Neural cell (in vitro differentiated cells): Measurements from ENCODE around the gene TICAM2. TPM values are rescaled to one million over a fixed set of nuclear protein-coding genes. Genes with fewer than 3 reads are reported as not detected.

ENCODE experiments used
- H2AFZ ChIP-seq: fragments of 200-600, 300-800 bp; sonication (generic), shearing (Covaris generic); 2 replicates; pipeline ENCODE4 v1.6.0; 2014; ENCODE audit warnings: low read depth, mild to moderate bottlenecking, antibody characterized with exemption, low read length, moderate library complexity
- H3F3A ChIP-seq: fragments of 200-600 bp; shearing (Covaris generic); 2 replicates; pipeline ENCODE4 v1.6.1; 2016; ENCODE audit warnings: mild to moderate bottlenecking, moderate library complexity, mixed read lengths, antibody characterized with exemption, low read length; ENCODE audit not compliant: insufficient read depth, poor library complexity, severe bottlenecking
- H3K27ac ChIP-seq: fragments of 200-600, 300-800 bp; sonication (generic), shearing (Covaris generic); 2 replicates; pipeline ENCODE4 v1.5.1; 2014; ENCODE audit warnings: mild to moderate bottlenecking, low read length, moderate library complexity
- H3K27me3 ChIP-seq: fragments of 300-800, 200-600 bp; sonication (generic), shearing (Covaris generic); 2 replicates; pipeline ENCODE4 v1.6.0; 2014; ENCODE audit warnings: mild to moderate bottlenecking, low read depth, low read length, moderate library complexity; ENCODE audit not compliant: insufficient read depth
- H3K36me3 ChIP-seq: fragments of 300-800, 200-600 bp; sonication (generic), shearing (Covaris generic); 2 replicates; pipeline ENCODE4 v1.5.1; 2014; ENCODE audit warnings: mild to moderate bottlenecking, antibody characterized with exemption, low read length, moderate library complexity; ENCODE audit not compliant: insufficient read depth
- H3K4me2 ChIP-seq: fragments of 300-800, 200-600 bp; sonication (generic), shearing (Covaris generic); 2 replicates; pipeline ENCODE4 v1.6.0; 2014; ENCODE audit warnings: mild to moderate bottlenecking, low read length
- H3K4me3 ChIP-seq: fragments of 300-800, 200-600 bp; sonication (generic), shearing (Covaris generic); 2 replicates; pipeline ENCODE4 v1.5.1; 2014; ENCODE audit warnings: mild to moderate bottlenecking, low read length, moderate library complexity
- H3K79me2 ChIP-seq: fragments of 200-600 bp; shearing (Covaris generic); replicated peaks from 2 replicates; pipeline ENCODE4 v1.6.0; 2014; ENCODE audit warnings: mild to moderate bottlenecking, low read length, moderate library complexity; ENCODE audit not compliant: insufficient read depth
- H3K9ac ChIP-seq: fragments of 300-800, 200-600 bp; sonication (generic), shearing (Covaris generic); 2 replicates; pipeline ENCODE4 v1.6.1; 2016; ENCODE audit warnings: mild to moderate bottlenecking, low read length, mixed read lengths
- H3K9me2 ChIP-seq: fragments of 200-600 bp; shearing (Covaris generic); 2 replicates; pipeline ENCODE4 v1.6.1; 2016; ENCODE audit warnings: mild to moderate bottlenecking, low read length, mixed read lengths; ENCODE audit not compliant: insufficient read depth
- H3K9me3 ChIP-seq: fragments of 200-600, 300-800 bp; sonication (generic), shearing (Covaris generic); 2 replicates; pipeline ENCODE4 v1.6.1; 2016; ENCODE audit warnings: mild to moderate bottlenecking, mixed run types, low read length, moderate library complexity, mixed read lengths
- H4K20me1 ChIP-seq: fragments of 200-600 bp; shearing (Covaris generic); 2 replicates; pipeline ENCODE4 v1.6.1; 2016; ENCODE audit warnings: mild to moderate bottlenecking, mixed run types; ENCODE audit not compliant: insufficient read depth
- CTCF ChIP-seq: fragments of 450-650 bp; IDR thresholded peaks from 2 replicates; pipeline ENCODE4 v1.5.1; 2014; ENCODE audit warnings: antibody characterized with exemption, mild to moderate bottlenecking, moderate library complexity; ENCODE audit not compliant: poor library complexity, severe bottlenecking
- EP300 ChIP-seq: fragments of 450-650 bp; conservative IDR thresholded peaks from 2 replicates; pipeline ENCODE4 v1.6.1; 2014; ENCODE audit warnings: antibody characterized with exemption, mild to moderate bottlenecking, moderate library complexity; ENCODE audit not compliant: poor library complexity, severe bottlenecking
- EZH2 ChIP-seq: fragments of 200-600, 300-800 bp; shearing (Covaris generic), sonication (generic); IDR thresholded peaks from 2 replicates; pipeline ENCODE4 v1.6.1; 2014; ENCODE audit warnings: antibody characterized with exemption, low read length, borderline replicate concordance, mild to moderate bottlenecking; ENCODE audit not compliant: insufficient read depth, poor library complexity, severe bottlenecking
- MXI1 ChIP-seq: fragments of 450-650 bp; conservative IDR thresholded peaks from 2 replicates; pipeline ENCODE4 v1.6.1; 2014; ENCODE audit warnings: antibody characterized with exemption, mild to moderate bottlenecking; ENCODE audit not compliant: poor library complexity, severe bottlenecking
- RAD21 ChIP-seq: fragments of 450-650 bp; conservative IDR thresholded peaks from 2 replicates; pipeline ENCODE4 v1.6.1; 2014; ENCODE audit warnings: antibody characterized with exemption, mild to moderate bottlenecking, moderate library complexity
- REST ChIP-seq: IDR thresholded peaks from 2 replicates; pipeline ENCODE4 v1.6.1; 2012; ENCODE audit warnings: borderline replicate concordance
- SMC3 ChIP-seq: fragments of 450-650 bp; conservative IDR thresholded peaks from 2 replicates; pipeline ENCODE4 v1.6.1; 2014; ENCODE audit warnings: antibody characterized with exemption, mild to moderate bottlenecking, moderate library complexity; ENCODE audit not compliant: poor library complexity
- TAF1 ChIP-seq: IDR thresholded peaks from 2 replicates; pipeline ENCODE4 v1.6.1; 2012; ENCODE audit warnings: low read depth
- polyA plus RNA-seq: library from polyadenylated mRNA; depleted of rRNA; stranded (reverse); fragments of >200 nt; gene quantifications from 2 replicates; pipeline ENCODE4 v1.2.3, GENCODE V29; 2014

Gene TICAM2
- polyA plus RNA-seq, 1 donor from 2014 or later, result not detected

GRCh38 chr5:115577329-115577728 is 24.9 kb downstream of the TICAM2 start:
- H3K36me3 ChIP-seq, result no peaks in the 10 kb centered on the region
- H2AFZ ChIP-seq, result no peak overlapping the region
- H3K4me3 ChIP-seq, result no peak overlapping the region

More at GRCh38 chr5:115577329-115577728, 24.9 kb downstream of the TICAM2 start:
- no peak overlapping the region for H3K9ac ChIP-seq
- no peaks in the 10 kb centered on the region for H3K79me2 ChIP-seq
- no peaks in the 10 kb centered on the region for H4K20me1 ChIP-seq
- TF ChIP-seq TAF1, result no peak
- TF ChIP-seq EP300, result no peak
- TF ChIP-seq RAD21, result no peak
- no peak for TF ChIP-seq SMC3
- TF ChIP-seq MXI1, result no peak
- TF ChIP-seq CTCF, result no peak
- TF ChIP-seq EZH2, result no peak
- no peak for TF ChIP-seq REST
- no peak overlapping the region for H3K27ac ChIP-seq
- H3K27me3 ChIP-seq, result no peaks in the 10 kb centered on the region
- no peaks in the 10 kb centered on the region for H3F3A ChIP-seq
- no peaks in the 10 kb centered on the region for H3K9me3 ChIP-seq
- H3K9me2 ChIP-seq, result no peaks in the 10 kb centered on the region
- H3K4me2 ChIP-seq, result no peak overlapping the region
